NCI-H2227 (cell line): ENCODE results near the gene BRD4.

Source experiments
- DNase-seq: peaks from one replicate; lab custom pipeline; 2025; ENCODE audit not compliant: unreplicated experiment; lab: John Stamatoyannopoulos, UW

The BRD4 gene

DNA sequence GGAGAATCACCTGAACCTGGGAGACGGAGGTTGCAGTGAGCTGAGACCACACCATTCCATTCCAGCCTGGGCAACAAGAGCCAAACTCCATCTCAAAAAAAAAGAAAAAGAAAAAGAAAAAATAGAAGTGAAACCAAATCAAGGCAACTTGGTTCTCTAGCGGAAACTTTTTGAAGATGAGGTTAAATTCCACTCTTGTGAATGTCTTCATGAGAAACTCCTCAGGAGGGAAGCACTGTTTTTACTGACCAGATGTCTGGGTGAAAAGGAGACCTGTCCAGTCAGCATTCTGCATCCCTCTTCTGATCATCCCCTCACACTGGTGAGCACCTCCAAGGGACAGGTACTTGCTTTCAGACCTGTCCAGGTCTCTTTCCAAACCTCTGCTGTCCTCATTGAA is 15.8 kb downstream of the BRD4 start:
- no peak for DNase-seq

DNA sequence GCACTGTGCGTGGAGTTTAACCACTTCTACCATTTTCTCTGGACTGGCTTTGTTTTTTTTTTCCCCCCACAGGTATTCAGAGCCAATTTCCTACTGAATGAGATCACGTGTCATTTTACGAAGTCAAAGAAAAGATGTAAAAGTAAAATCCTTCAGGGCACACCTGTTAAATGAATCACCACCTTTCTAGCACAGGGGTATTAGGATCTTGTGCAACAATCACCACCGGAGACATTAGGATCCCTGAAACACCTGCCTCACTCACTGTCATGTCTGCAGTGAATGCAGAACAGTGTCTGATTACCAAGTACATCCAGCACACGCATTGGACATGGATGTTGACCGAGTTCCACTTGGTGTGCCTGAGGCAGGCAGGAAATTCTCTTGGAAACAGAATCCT is 17.2 kb downstream of the BRD4 start:
- DNase-seq: no peak

- no peak for DNase-seq
Measured at GRCh38 chr19:15313649-15314279, 18.6 kb downstream of the BRD4 start.

DNA sequence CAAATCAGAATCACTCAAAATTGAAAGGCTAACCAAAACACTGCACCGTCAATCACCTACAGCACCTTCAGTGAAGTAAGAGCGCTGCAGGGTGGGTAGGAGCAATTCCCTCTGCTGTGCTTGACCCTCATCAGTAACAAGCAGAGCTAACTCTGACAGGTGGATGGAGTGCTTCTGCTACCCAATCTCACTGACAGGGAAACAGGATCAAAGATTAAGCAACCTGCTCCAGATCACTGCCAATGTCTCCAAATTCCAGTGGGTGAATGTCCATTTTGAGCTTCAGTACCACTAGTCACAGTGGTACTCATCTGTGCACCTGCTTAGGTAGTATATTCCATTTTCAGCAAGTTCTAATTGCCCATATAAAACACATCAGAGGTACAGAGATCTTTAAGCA is 25.2 kb downstream of the BRD4 start:
- DNase-seq: no peak

DNA sequence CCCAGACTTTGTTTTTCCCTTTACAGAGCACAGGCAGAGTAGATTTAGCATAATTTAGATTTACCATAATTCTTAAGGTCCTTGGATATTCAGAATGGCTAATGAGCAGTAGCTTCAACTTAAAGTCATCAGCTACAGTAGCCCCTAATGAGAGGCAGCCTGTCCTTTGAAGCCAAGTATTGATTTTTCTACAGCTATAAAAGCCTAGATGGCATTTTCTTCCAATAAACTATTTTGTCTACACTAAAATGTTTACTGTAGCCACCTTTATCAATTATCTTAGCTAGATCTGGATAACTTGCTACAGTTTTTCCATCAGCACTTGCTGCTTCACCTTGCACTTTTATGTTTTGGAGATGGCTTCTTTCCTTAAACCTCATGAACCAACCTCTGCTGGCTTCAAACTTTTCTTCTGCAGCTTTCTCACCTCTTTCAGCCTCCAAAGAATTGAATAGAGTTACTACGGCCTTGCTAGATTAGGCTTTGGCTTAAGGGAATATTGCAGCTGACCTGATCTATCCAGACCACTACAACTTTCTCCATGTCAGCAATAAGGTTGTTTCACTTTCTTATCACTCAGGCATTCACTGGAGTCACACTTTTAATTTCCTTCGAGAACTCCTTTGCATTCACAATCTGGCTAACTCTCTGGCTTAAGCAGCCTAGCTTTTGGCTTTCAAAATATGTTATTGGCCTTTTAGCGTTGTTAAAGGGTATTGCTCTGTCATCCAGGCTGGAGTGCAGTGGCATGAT is 26.6 kb downstream of the BRD4 start:
- DNase-seq: no peak

DNA sequence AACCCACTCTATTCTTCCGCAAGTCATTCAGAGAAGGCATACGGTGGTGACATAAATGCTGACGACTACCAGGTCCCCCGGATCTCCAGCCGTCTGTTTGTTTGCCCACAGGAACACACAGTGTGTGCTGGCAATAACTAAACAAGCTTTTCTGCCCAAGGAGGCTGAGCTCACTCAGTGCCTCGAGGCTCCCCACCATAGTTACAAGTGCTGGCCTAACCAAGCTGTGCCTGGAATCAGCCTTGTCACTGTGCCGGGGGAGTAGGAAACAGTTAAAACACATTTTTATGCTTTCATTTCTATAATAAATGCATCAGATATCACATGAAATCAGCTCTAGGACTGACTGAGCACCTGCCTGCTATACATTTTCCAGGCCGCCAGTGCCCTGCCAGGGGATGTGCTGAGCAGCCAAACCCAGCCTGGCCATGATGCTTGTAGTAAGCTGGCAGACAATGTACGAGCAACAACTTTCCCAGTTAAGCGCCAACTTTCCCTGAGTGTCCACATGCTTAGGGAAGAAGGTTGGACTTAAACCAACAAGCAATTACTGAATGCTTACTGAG is 28.1 kb downstream of the BRD4 start:
- DNase-seq: no peak

DNA sequence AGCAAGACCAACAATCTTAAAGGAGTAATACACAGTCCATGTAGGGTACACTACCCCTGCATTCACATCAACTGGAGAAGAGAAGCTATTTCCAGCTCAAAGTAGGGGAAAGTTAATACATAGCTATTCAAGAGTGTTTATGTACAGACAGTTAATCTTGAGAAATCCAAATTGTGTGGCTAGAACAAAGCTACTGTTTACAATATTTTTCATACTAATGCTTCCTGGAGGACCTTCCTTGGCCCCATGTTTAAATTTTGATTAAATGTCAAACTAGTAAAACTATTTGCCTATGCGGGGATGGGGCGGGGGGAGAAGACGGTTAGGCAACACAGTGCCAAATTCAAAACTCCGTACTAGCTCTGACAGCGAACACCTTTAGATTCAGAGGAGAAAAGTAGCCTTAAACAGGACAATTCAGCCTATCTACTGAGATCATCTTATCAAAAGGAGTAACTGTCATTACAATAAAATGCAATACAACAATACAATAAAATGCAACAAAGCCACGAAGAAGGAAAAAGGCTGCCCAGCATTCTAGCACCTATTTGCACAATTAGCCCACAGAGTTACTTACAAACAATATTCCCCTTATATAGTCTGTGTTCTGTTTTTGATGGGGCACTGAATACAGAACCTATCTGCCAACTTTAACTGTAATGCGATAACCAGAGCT is 29.1 kb downstream of the BRD4 start:
- no peak for DNase-seq

DNA sequence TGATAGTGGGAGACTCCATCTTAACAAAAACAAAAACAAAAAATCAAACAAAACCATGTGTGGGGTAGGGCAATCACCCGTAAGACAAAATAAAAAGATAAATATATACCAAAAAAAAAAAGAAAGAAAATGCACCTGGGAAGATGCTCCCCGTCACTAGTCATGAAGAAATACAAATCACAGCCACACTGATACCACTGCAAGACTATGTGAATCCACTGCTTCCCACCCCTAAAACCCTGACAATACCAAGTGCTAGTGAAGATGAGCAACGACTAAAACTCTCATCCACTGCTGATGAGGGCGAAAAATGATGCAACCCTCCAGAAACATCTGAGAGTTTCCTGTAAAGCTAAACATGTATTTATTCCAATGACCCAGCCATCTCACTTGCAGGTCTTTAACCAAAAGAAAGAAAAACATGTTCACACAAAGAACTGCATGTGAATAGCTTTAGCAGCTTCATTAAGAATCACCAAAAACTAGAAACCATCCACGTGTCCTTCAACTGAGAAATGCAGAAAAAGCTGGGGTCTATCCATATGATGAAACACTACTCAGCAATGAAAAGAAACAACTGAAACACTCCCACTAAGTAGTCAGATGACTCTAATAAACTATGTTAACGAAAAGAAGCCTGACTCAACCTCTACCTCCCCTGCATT is 31.7 kb downstream of the BRD4 start:
- no peak for DNase-seq

GRCh38 chr19:15299568-15300409 is 32.5 kb downstream of the BRD4 start:
- no peak for DNase-seq

DNA sequence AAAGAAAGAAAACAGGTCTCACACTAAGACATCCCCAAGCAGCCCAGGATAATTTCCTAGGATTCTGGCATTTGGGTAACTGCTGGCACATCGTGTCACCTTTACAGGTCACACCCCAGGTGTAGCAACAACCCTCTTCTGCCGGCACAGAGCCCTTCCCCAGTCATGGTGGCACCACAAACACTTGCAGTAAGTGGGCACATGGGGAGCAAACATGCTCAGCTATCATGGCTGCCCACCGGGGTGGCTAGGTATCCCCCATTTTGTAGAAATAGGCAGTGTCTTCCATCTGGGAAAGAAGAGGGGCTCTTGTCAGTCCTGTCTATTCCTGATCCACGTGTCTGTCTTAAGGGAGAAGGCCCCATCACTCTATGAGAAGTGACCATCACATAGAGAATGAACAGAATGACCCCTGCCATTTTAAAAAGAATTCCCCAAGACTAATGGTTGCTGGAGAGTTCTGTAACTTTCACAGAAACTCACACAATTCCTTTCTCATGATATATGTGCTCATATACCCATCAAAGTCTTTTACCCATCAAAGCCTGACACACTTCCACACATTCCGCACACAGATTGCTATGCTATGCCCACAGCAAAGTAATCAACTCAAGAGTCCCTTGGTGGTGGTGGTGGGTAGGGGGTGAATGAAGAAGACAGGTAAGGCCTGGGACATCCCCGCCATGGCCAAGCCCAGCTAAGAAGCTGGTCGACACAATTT is 33.3 kb downstream of the BRD4 start:
- no peak for DNase-seq

DNA sequence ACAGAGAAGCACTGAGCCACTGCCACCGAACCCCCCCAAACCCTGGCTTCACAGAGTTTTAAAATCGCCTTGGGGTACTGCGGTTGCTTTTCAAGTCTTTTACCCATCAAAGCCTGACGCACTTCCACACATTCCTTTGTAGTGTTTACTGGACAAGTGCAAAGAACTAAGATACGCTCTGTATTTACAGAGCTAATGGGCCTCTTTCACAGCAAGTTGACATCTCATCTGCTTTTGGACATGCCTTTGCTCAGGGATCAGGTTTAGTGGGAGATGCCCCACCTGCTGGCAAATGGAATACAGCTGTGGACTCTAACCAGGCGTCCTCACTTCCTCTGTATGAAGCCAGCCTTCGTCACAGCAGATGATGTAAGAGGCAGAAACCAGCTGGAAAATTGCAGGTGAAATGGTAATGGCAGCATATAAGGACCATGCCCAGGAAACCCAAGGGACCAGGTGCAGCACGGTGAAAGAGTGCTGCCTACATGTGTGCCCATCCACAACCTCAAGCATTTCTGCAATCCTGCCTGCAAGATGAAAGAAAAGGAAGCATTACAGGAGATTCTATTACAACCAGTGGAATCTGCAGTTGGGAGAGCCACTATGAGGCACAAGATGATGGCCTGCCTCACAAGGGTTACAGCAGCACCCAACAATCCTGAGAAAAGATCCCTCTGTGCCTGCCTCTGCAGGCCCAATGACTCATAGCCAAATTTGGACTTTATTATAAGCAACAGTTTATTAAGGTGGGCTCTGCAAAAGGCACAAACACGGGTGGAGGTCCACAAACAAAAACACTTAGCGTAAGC is 34.7 kb downstream of the BRD4 start:
- no peak for DNase-seq

GRCh38 chr19:15296841-15297415 is 35.4 kb downstream of the BRD4 start:
- no peak for DNase-seq

DNA sequence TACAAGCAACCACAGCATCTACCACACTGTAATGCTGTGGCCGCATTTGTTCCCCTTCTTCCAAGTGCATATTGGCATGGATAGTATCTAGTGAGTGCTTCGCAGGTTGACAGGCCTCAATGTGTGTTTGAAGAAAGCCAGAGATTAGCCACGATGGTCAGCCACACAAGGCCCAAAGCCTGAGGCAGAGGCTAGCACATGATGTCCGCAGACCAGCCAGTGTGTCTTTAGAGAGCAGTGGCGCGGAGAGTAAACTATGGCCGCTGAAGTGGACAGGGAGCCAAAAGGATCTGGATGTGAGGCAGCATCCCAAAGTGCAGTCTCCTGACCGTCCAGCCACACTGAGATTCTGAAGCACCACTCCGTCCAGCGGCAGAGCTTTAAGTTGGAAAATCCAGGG is 36.0 kb downstream of the BRD4 start:
- no peak for DNase-seq

- no peak for DNase-seq
Measured at GRCh38 chr19:15294561-15294990, 37.8 kb downstream of the BRD4 start.

DNA sequence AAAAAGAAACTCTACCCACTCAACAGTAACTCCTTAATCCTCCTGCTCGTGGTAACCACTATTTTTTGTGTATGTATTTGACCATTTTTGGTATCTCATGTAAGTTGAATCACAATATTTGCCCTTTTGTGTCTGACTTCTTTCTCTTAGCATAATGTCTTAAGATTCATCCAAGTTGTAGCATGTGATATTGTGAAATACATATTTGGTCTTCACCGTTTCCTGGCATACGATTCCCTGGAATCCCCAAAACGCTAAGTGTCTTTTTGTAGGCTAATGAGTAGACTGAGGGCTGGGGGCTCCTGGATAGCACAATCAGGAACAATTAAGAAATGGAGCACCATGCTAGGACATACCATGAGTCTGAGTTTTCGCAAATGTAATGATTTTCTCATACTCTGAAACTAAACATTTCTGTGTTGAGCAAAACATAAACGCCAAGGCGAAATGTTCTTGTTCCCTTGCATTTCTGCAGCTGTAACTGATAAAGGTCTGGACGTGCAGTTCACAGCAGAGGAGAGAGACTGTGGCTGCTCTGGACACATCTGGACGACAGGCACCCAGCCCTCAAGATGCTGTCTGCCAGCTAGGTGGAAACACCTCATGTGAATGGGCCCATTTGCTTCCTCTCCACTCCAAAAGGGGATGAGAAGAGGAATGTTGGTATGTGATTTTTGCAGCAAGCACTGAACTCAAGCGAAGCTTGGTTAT is 38.4 kb downstream of the BRD4 start:
- DNase-seq: no peak

DNA sequence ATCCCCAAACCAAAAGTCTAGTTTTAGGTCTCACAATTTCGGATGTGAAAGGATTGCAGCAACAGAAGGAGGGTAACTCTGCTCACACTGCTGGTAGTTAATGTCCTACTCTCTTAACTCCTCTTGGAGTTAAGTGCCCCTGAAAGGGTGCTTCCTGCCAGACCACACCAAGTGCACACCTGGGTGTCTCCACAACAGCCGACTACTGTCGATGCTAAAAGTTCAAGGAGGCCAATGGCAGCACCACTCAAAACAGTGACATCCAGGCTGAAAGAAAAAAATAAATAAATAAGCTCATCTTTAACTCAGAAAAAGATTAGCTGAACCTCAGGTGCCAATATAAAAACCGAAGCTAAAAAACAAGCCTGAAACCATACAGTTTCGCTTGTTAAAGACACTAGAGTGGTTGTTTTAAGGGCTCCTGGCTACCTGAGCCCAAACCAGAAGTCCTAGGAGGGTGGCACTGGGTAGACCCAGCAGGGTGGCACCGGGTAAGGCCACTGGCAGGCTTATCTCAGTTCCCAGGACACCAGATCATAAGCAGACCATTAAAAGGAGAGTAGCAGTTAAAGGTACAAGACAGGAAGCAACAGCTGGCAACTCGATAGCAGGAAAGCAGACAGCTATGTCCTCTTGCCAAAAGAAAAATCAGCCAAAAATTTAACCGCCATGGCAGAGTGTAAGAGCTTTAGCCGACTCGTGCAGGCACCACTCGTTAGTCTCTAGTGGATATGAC is 39.3 kb downstream of the BRD4 start:
- DNase-seq: no peak

- no peak for DNase-seq
Measured at GRCh38 chr19:15292140-15292539, 40.2 kb downstream of the BRD4 start.
